ENCODE measurements around the gene GDF15. TPM values are rescaled to one million over a fixed set of nuclear protein-coding genes. Genes with fewer than 3 reads are reported as not detected.

Gene GDF15
- total and polyA plus RNA-seq, 2 experiments from 2014 or later: 12.6 to 19.8 TPM

GRCh38 chr19:18388100-18388959 is 2.4 kb downstream of the GDF15 start:
- ATAC-seq (peak; percentile 80), DNase-seq (ENCODE audit: low spot score) (peak; percentile 85)
- Histone ChIP-seq H3K27me3 (ENCODE audit: insufficient read depth) (peaks cover 21% of the 10 kb centered on the region), H3K27ac (ENCODE audit: low read depth) (no peak overlapping the region), H3K9me2 (ENCODE audit: insufficient read depth) (no peaks in the 10 kb centered on the region), H3F3A (replicated peaks; ENCODE audit: low read depth) (peaks cover 26% of the 10 kb centered on the region), H3K4me1 (ENCODE audit: insufficient read depth) (peaks cover 9% of the 10 kb centered on the region), H2AFZ (no peak overlapping the region), H3K4me2 (peak overlapping the region; percentile 62; the same call in 1 of the 2 replicates), H3K36me3 (ENCODE audit: insufficient read depth) (no peaks in the 10 kb centered on the region), H3K4me3 (peak overlapping the region; percentile 50; the same call in 1 of the 2 replicates), H3K79me2 (replicated peaks; ENCODE audit: insufficient read depth) (no peaks in the 10 kb centered on the region), H4K20me1 (replicated peaks; ENCODE audit: insufficient read depth) (no peaks in the 10 kb centered on the region)
- Mint-ChIP-seq H3K27ac (no peak overlapping the region), H3K36me3 (ENCODE audit: low read depth) (peaks cover 11% of the 10 kb centered on the region), H3K9me3 (no peaks in the 10 kb centered on the region), H3K4me3 (peak overlapping the region; percentile 60), H3K27me3 (ENCODE audit: insufficient read depth, low read depth, poor library complexity) (peaks cover 37% of the 10 kb centered on the region), H3K4me1 (peaks cover 14% of the 10 kb centered on the region)
- TF ChIP-seq ZNF114 (CRISPR knock-in tag; IDR thresholded peaks at IDR 0.05): no peak
- TF ChIP-seq CTCF (conservative IDR thresholded peaks at IDR 0.05; ENCODE audit: low read depth in 2 of 2): peak; percentile 77 to 98
- peak; percentile 46 for TF ChIP-seq CREB1 (CRISPR knock-in tag; IDR thresholded peaks at IDR 0.05; ENCODE audit: low read depth)

- Mint-ChIP-seq H3K27me3 (ENCODE audit: insufficient read depth, low read depth, poor library complexity) (peaks cover 37% of the 10 kb centered on the region), H3K4me3 (no peak overlapping the region), H3K4me1 (peaks cover 14% of the 10 kb centered on the region), H3K27ac (no peak overlapping the region), H3K36me3 (ENCODE audit: low read depth) (peaks cover 11% of the 10 kb centered on the region), H3K9me3 (no peaks in the 10 kb centered on the region)
- Histone ChIP-seq H3K4me3 (peak overlapping the region; percentile 50; the same call in 1 of the 2 replicates), H3K27ac (ENCODE audit: low read depth) (no peak overlapping the region), H3F3A (replicated peaks; ENCODE audit: low read depth) (peaks cover 26% of the 10 kb centered on the region), H3K79me2 (replicated peaks; ENCODE audit: insufficient read depth) (no peaks in the 10 kb centered on the region), H3K9me2 (ENCODE audit: insufficient read depth) (no peaks in the 10 kb centered on the region), H3K4me2 (peak overlapping the region; percentile 62; the same call in 1 of the 2 replicates), H3K27me3 (ENCODE audit: insufficient read depth) (peaks cover 21% of the 10 kb centered on the region), H2AFZ (no peak overlapping the region), H3K36me3 (ENCODE audit: insufficient read depth) (no peaks in the 10 kb centered on the region), H4K20me1 (replicated peaks; ENCODE audit: insufficient read depth) (no peaks in the 10 kb centered on the region), H3K4me1 (ENCODE audit: insufficient read depth) (peaks cover 9% of the 10 kb centered on the region)
- no peak for DNase-seq (ENCODE audit: low spot score)
- ATAC-seq: no peak
- TF ChIP-seq POLR2AphosphoS5 (IDR thresholded peaks at IDR 0.05; ENCODE audit: low read depth) (no peak), CTCF (conservative IDR thresholded peaks at IDR 0.05; ENCODE audit: low read depth in 2 of 2) (no peak), ETS1 (IDR thresholded peaks at IDR 0.05) (no peak), NANOG (IDR thresholded peaks at IDR 0.05; ENCODE audit: borderline replicate concordance) (no peak), ZNF462 (CRISPR knock-in tag; IDR thresholded peaks at IDR 0.05) (no peak)
Observed at GRCh38 chr19:18388960-18389725, 3.2 kb downstream of the GDF15 start.

Measured in GM23338 (cell line).